HEK293T (cell line): Measurements from ENCODE around the gene INO80.

Source experiments
- ARNT ChIP-seq: fragments of 450-650 bp; IDR thresholded peaks from 2 replicates; pipeline ENCODE4 v1.6.1; 2017; ENCODE audit warnings: mild to moderate bottlenecking
- CTBP1 ChIP-seq: fragments of 450-650 bp; IDR thresholded peaks from 2 replicates; pipeline ENCODE4 v1.6.1; 2016; ENCODE audit warnings: borderline replicate concordance
- ELF4 ChIP-seq: fragments of 450-650 bp; IDR thresholded peaks from 2 replicates; pipeline ENCODE4 v1.6.1; 2017; ENCODE audit warnings: antibody characterized with exemption
- FOXA1 ChIP-seq: fragments of 450-650 bp; IDR thresholded peaks from 2 replicates; pipeline ENCODE4 v1.6.1; 2016; ENCODE audit warnings: mild to moderate bottlenecking
- FOXK2 ChIP-seq: fragments of 450-650 bp; IDR thresholded peaks from 2 replicates; pipeline ENCODE4 v1.6.1; 2016; ENCODE audit warnings: mild to moderate bottlenecking
- FOXM1 ChIP-seq: fragments of 450-650 bp; IDR thresholded peaks from 2 replicates; pipeline ENCODE4 v1.6.1; 2017; ENCODE audit warnings: mild to moderate bottlenecking, borderline replicate concordance
- LEF1 ChIP-seq: fragments of 450-650 bp; IDR thresholded peaks from 2 replicates; pipeline ENCODE4 v1.6.1; 2017; ENCODE audit warnings: mild to moderate bottlenecking, borderline replicate concordance
- SP1 ChIP-seq: fragments of 450-650 bp; IDR thresholded peaks from 2 replicates; pipeline ENCODE4 v1.6.1; 2017
- SUZ12 ChIP-seq: fragments of 450-650 bp; IDR thresholded peaks from 2 replicates; pipeline ENCODE4 v1.6.1; 2016; ENCODE audit warnings: mild to moderate bottlenecking

DNA sequence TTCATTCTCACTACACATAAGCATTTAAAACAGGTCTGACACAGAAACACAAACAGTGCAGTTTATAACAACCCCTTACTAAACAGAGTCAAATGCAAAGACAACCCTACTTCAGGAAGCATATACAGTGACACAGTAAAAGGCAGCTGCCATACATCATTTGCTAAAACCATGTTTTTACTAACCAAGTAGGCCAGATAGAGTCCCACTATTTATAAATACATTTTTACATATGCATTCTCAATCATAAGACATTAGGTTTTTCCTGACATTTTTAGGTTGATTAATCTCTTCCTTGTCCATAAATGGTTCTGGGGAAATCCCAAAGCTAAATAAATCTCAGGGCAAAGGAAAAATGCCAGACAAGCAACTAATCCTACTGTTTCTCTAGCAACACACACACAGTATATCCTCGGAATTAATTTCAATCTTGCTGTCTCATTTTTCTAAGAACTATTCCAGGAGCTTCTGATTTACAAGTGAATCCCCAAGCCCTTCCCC lies 123.8 kb downstream of the INO80 start:
- TF ChIP-seq ARNT = no peak
- TF ChIP-seq ELF4 = no peak
- no peak for TF ChIP-seq FOXA1
- no peak for TF ChIP-seq LEF1
- TF ChIP-seq FOXM1 = no peak
- no peak for TF ChIP-seq SUZ12
- TF ChIP-seq FOXK2 = no peak
- no peak for TF ChIP-seq CTBP1
- no peak for TF ChIP-seq SP1
